Hepatic stellate cell (primary cell): ENCODE results near the gene KLRB1.
"Not testable (repeated sequence)": the region's sequence is repeated elsewhere in the genome, so short reads cannot be mapped to it uniquely, and the experiment has no call there.

Experiments
- DNase-seq: peaks from one replicate; pipeline ENCODE4 v3.0.0; 2011; ENCODE audit warnings: low spot score

KLRB1 gene

DNA sequence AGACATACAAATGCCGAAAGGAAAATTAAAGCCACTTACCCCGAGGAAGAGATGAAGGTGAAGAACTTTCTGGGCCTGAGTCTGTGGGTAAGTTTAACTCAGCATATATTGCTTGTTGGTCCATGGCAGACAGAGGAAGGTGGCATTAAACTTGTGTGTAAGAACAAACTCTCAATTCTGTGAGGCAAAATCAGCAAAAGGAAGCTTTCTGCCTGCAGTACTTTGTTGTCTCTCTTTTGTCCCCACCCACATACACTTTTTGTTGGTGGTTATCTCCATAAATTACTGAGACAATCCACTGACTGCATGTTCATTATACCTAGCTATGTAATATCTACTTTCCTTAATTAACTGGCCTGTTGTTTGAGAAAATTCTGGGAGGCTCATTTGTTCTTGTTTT is at the start of gene KLRB1:
TSS of gene KLRB1 (minus strand) at position 201 of the 400 bp plus-strand sequence. CDS start at position 124, 77 bp downstream.
- DNase-seq, result no peak

DNA sequence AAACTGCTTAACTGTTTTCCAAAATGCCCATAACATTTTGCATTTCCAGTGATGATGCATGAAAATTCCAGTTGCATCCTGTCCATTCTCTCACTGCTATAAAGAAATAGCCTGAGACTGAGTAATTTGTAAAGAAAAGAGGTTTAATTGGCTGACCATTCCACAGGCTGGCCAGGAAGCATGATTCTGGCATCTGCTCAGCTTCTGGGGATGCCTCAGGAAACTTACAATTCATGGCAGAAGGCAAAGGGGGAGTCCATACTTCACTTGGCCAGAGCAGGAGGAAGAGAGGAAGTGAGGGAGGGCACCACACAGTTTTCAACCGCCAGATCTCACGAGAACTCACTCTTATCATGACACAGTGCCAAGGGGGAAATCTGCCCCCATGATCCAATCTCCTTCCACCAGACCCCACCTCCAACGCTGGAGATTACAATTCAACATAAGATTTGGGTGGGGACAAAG is 43.6 kb upstream of the KLRB1 start:
- no peak for DNase-seq

DNA sequence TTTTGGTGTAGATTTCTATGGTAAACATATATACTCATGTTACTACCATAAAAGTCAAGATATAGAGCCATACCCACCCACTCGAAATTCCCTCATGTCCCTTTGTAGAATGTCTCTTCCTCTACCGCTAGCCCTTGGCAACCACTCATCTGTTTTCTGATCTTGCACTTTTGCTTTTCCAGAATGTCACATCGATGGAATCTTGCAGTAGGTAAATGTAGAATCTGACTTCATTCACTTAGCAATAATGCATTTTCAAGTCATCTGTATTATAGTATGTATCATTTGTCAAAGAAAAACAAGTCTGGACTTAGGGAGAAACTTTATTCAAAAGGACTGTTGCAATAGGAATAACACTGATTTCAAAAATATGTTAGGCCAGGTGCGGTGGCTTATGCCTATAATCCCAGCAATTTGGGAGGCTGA is 42.4 kb upstream of the KLRB1 start:
- DNase-seq, result no peak

DNA sequence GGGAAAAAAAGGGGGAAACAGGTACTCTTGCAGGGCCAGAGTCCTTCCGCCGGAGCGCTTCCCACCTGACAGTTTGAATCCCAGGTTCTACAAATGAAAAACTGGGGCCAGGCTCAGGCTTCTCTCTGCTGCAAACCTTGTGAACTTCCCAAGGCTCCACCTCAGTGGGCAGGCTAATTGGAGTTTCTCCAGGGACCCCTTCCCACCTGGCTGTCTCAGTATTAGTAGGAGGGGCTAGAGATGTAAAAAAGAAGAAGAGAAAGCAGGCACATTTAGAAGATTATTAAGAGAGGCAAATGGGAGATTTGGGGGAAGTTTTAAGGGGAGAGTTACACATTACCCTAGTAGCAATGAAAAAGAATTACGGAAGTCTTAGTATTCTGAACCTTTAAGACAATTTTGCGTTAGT is 41.8 kb upstream of the KLRB1 start:
- no peak for DNase-seq

DNA sequence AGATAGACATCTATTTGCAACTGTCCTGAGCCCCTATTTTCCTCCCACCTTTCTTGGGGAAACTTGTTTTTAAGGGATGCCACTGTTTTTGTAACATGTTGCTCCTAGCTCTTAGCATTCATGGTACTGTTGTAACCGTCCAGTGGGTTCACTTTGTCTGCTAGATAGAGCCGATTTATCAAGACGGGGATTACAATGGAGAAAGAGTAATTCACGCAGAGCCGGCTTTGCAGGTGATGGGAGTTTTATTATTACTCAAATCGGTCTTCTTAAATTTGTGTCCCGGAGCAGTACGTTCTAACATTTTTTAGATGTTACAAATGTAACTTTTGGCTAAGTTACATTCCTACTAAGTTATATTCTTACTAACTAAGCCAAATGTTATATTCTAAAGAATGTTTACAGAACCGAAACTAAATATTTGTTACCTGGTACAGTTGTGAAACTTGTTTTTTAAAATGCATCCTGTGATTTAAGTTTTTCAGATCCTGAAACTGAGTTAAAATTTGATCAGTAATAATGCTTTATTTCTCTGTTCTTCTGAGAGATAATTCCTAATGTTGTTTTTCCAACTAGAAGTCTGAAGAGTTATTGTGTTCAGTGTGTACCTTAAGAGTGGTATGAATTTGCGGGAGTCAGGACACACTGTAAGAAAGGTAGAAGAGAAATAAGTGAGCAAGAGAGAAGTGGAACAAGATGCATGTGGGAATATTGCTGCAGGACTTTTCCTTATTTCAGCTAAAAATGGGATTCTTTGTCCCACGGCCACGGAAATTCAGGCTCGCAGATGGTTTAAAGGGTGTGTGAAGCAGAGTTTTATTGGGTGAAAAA is 41.2 kb upstream of the KLRB1 start:
- no peak for DNase-seq

DNA sequence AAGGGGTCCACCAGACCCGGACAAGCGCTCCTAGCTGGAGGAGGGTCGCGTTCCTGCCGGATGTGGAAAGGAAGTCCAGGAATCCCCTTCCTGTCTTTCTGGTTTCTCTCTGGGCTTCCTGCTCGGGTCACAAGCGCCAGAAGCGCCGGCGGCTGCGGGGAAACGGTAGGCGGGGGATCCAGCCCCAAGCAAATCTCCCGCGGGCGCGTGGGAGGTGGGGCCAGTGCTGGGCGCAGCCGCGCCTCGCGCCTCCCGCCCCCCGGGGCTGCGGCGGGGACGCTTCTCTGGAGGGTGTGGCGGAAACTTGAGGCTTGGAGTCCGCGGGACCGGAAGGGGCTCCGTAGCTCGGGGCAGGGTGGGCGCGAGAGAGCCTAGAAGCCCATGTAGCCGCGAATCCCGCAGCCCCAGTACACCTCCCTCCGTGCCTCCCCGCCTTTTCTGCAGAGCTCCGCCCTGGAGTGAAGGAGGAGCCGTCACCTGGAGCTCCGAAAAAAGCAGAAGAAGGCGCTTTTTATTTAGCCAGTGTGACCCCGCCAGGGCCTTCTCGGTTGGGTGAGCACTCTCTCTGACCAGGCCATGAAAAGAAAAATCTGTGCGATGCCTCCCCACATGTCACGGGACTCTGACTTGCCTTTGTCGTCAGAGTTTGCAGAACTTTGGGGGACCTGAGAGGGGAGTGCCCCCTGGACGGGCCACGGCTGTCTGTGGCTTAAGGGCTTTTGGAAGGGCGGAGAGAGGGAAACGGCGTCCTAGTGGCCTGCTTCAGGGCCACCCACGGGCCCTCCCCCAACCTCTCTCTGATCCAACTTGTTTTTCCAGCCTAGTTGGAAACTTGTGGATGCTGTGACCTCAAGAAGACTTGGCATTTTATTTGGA is 40.3 kb upstream of the KLRB1 start:
- DNase-seq, result peak; percentile 84

DNA sequence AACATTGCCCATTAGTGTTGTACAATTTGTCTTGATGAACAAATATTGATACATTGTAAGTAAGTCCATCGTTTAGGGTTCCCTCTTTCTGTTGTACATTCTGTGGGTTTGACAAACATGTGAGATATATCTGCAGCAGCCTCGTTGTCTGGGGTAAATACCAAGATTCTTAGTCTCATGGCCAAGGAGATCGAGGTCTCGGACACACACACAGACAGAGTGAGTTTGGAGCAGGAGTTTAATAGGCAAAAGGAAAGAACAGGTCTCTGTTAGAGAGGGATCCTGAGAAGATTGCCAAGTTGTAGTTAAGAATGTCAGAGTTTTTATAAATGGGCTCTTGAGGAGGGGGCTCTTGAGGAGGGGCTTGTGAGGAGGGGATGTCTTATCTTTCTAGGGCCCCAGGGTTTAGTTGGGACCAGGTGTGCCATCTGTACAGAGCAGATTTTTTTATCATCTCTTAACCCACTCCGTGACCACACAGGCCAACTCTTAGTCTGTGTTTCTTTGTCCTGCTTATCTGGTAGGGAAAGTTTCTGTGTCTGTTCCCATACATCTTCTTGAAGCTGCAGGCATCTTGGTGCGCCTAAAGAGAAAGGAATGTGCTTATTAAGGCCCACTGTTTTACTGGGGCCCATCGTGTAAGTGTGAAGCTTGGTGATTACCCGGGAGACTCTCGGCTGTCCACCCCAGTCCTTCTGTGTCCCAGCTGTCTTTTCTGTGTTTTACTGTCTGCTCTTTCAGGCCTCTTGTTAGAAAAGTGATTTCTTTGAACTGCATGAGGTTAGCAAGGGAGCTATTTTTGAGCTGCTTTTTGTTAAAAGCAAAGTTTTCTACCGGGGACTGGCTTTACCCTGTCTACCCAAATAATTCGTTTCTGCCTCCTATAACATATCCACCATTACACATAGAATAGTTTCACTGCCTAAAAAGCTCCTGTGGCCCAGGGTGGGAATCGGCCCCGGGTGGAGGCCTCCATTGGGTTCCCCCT is 39.4 kb upstream of the KLRB1 start:
- DNase-seq, result no peak

DNA sequence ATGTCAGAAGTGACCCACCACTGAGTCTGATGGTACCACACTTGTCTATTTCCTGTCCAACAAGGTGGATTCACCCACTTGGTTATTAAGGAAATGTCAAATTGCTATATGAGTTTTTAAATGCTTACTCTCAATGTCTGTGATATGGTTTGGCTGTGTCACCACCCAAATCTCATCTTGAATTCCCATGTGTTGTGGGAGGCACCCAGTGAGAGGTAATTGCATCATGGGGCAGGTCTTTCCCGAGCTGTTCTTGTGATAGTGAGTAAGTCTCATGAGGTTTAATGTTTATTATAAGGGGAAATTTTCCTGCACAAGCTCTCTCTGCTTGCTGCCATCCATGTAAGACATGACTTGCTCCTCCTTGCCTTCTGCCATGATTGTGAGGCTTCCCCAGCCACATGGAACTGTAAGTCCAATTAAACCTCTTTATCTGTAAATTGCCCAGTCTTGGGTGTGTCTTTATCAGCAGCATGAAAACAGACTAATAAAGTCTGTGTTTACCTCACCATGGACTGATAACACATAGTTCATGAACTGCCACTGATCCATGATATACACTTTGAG is 37.4 kb upstream of the KLRB1 start:
- DNase-seq, result not testable (repeated sequence)

DNA sequence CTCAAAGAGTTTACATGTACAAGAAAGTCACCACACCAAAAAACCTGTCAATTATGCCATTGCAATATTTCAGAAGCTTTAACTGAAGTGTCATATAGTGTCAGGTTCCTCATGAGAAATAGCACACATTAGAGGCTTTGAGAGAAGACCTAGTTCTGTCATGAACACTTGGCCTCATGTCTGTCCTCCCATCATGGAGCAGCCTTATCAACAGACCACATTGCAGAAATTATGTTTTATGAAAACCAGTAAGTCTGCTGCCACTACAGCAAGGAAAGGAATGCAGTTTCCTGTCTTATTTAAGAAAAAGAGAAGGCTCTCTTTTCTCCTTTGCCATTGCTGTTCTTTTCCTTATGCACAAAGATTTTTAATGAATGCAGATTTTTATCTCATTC is 35.5 kb upstream of the KLRB1 start:
- DNase-seq, result no peak

DNA sequence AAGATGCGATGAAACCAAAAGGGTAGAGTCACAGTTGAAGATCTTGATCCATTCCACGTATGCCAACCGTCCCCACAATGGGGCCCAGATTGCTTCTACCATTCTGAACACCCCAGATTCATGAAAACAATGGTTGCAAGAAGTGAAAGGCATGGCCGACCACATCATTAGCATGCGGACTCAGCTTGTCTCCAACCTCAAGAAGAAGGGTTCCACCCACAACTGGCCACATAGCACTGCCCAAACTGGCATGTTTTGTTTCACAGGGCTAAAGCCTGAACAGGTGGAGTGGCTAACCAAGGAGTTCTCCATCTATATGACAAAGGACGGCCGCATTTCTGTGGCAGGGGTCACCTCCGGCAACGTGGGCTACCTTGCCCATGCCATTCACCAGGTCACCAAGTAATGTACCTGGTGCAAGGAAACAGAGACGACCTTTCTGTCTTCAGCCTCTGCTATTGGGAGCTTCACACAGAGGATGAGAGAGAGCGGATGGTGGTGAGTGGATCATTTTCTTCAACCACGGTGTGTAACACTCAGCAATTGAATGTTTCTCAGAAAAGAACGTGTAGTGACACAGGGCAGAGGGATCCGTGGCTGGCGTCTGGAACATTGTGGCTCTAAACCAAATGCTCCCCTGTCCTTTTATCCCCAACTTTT is 35.0 kb upstream of the KLRB1 start:
- no peak for DNase-seq

DNA sequence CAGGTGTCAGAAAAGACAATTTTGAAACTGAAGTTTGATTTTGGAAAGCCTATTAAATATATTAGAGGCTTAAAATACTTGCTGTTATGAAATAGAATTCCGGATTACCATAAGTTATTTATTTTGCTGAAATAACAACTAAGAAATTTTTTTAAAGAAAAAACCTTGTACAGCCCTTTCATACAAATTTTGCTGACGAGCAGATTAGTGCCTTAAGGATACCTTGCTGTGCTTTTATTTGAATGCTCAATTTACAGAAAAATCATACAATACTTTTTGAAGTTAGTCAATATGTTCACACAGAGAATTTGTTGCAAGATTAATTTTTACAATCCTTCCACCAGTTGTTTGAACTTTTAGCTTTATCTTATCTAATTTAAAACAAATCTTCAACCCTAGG is 32.3 kb upstream of the KLRB1 start:
- DNase-seq, result no peak

DNA sequence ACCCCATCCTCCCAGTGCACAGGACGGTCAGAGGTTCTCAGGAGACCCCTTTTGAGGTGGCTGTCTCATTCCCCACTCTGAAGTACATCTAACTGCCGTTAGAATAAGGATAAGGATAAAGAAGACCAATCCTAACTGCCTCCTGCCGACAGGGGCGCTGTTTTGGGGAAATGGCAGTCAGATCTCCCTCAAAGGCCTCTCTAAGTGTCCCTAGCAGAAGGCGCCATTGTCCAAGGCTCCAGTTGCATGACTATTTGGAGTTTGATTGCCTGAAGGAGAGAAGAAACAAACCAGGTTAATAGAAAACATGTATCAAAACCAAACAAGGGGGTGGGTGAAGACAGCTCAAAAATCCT is 29.1 kb upstream of the KLRB1 start:
- DNase-seq, result no peak

DNA sequence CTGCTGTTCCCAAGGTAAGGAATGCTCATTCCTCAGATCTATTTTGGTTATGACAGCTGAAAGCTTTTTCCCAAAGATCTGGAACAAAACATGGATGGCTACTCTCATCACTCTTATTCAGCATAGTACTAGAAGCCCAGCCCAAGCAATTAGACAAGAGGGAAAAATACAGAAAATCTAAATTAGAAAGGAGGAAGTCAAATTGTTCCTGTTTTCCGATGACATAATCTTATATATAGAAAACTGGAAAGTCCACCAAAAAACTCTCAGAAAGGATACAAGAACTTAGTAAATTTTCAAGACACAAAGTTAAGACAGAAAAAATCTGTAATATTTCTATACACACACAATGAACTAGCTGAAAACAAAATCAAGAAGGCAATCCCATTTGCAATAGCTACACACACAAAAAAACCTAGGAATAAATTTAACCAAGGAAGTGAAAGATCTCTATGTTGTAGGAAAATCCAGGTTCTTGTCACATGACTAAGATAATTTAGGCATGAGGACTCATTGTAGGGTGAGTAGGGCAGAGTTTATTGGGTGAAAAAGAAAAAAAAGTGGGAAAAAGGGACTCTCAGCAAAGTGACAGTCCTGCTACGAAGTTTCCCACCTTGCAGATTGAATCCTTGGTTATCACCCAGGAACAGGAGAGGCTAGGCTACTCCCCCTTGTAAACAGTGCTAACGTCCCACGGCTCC is 28.6 kb upstream of the KLRB1 start:
- DNase-seq, result no peak

DNA sequence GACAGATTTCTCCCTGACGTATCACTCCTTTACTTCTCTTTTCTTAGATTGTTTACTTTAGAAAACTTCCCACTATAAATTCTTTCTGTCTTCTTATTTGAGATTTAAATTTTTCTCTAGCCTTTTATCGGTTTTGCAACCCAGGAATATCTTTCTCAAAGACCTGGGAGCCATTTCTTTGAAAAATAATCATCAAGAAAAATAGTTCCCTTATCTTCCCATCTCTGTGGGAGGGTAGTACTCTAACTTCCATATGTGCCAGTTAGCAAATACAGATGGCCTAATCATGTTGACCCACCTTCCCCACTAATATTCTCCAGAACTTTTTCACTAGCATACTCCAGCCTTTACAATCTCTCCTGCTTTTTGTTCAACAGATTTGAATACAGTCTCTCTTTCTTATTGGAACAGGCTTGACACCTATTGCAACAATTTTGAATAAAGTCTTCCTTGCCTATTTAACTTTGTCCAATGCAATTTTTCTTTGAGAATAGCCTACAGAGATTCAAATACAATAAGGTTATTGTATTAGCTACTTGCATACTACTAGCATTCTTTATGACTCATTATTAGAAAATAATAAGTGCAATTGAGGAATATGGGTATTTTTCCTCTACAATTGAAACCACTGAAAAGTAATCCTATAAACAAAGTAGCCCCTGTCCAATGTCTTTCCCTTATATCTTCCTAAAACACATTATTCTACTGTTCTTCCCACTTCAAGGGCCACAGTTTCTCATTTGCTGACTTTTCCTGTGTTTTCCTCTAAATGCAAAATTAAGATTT is 27.4 kb upstream of the KLRB1 start:
- no peak for DNase-seq

DNA sequence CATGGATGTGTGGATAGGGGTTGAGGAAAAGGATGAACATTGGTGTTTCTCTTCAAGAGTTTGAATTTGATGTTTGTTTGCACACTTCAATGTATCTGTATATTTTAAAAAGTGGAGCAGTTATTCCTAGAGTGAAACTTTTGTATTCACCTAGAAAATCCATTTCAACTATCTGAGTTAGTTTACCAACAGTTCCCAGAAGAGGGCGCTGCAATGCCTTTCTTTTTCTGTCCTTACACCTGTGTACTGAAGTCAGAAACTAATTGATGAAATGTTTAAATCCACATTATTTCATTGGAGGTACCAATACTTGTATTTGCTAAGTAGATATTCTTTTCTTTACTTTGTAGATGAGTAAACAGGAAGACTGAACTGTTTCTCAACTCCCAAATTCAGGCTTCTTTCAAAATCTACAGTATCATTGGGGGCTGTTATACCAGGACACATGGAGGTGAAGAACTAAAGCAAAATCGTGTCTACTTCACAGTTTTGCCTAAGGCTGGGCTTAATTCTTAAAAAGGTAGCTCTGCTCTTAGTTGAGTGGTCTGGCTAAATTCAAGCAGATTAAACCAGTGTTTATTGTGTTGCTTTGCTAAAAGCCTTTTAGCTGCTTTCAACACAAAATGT is 26.6 kb upstream of the KLRB1 start:
- DNase-seq, result no peak

DNA sequence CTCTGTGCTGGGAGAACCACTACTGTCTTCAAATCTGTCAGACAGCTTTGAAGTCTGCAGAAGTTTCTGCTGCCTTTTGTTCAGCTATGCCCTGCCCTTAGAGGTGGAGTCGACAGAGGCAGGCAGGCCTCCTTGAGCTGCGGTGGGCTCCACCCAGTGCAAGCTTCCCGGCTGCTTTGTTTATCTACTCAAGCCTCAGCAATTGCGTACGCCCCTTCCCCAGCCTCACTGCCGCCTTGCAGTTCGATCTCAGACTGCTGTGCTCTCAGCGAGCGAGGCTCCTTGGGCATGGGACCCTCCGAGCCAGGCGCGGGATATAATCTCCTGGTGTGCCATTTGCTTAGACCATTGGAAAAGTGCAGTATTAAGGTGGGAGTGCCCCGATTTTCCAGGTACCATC is 25.1 kb upstream of the KLRB1 start:
- no peak for DNase-seq

DNA sequence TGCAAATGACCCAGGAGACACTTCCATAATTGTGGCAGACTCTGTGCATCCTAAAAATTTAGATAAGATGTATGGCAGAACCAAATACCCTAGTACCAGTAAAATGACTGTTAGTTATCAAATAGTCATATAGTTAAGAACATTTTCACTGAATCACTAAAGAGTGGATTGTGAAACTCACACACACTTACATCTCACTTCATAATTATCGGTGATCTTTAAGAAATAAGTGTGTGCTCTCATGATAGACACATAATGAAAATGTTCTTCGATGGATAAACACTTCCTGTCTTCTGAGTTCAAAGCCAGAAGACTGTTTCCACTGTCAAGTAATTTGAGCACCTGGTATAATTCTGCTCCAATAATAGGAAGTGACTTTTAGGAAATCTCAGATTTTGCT is 19.1 kb upstream of the KLRB1 start:
- DNase-seq, result no peak

DNA sequence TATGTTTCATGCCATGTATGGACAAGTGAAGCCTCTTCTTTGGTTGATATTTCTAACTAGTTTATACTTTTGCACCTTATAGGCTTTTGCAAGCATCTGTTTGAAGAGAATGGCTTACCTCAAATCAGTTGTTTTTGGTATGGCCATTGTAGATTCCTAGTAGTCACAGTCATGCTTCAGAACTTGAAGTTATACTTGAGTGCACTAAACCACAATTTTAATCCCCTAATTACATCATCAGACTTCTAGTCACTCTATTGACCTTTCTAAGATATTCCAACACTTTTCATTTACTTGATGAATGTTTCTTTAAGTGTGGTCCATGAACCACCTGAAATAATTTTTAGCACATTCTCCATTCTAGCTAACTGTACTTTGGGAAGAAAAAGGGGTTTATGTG is 18.6 kb upstream of the KLRB1 start:
- no peak for DNase-seq

DNA sequence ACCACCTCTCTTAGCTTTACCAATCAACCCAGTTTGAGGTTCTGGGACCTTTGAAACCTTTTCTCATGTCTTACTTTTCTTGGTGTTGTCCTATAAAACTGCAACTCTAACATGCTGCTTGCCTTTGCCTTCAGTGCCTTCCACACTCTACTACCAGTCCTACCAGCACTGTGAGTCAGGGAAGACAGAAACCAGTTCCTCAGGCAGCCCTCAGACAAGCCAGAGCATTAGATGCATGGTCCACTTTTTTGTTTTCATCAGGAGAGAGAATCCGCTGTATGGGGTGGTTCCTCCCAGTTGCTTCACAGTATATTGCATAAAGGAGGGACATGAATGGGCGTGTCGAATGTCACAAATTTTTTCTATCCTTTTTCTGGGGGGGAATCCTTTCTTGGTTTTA is 17.3 kb upstream of the KLRB1 start:
- no peak for DNase-seq
